Type B pancreatic cell (in vitro differentiated cells): ENCODE measurements around the gene PCDHA11. TPM values are rescaled to one million over a fixed set of nuclear protein-coding genes. Genes with fewer than 3 reads are reported as not detected.
A peak's percentile ranks its signal among the peaks of the same experiment; 100 is the strongest.

ENCODE experiments used
- DNase-seq: peaks from one replicate; pipeline ENCODE4 v3.0.0; 2021; ENCODE audit warnings: mixed read lengths; ENCODE audit not compliant: unreplicated experiment; ENCODE audit errors: extremely low spot score
- H3K27ac Mint-ChIP-seq: 2 replicates; pipeline ENCODE4 v1.8.0; 2021; ENCODE audit warnings: mild to moderate bottlenecking, mixed read lengths
- H3K27me3 Mint-ChIP-seq: 2 replicates; pipeline ENCODE4 v1.8.0; 2021; ENCODE audit warnings: mixed read lengths
- H3K36me3 Mint-ChIP-seq: 2 replicates; pipeline ENCODE4 v1.8.0; 2021; ENCODE audit warnings: mixed read lengths
- H3K4me1 Mint-ChIP-seq: one replicate; pipeline ENCODE4 v1.8.0; 2021; ENCODE audit warnings: mixed read lengths; ENCODE audit not compliant: unreplicated experiment
- H3K4me3 Mint-ChIP-seq: 2 replicates; pipeline ENCODE4 v1.8.0; 2021; ENCODE audit warnings: mild to moderate bottlenecking, mixed read lengths
- H3K9me3 Mint-ChIP-seq: 2 replicates; pipeline ENCODE4 v1.8.0; 2021; ENCODE audit warnings: mixed read lengths
- total RNA-seq: library from RNA; stranded (reverse); gene quantifications from 2 replicates; pipeline ENCODE4 v1.2.1, GENCODE V29; 2021; ENCODE audit warnings: low replicate concordance
- TF ChIP-seq, protein P1 (sequence below): fragments of 200-600 bp; sonication (generic); conservative IDR thresholded peaks from 2 replicates; pipeline ENCODE4 v1.5.0; 2021; ENCODE audit warnings: antibody characterized with exemption, mild to moderate bottlenecking

PCDHA11 gene
- total RNA-seq, 1 donor from 2014 or later: 5.2 TPM

GRCh38 chr5:140857177-140857986 is 11.4 kb upstream of the PCDHA11 start:
- peaks cover 35% of the 10 kb centered on the region for H3K36me3 Mint-ChIP-seq
- peaks cover 19% of the 10 kb centered on the region for H3K9me3 Mint-ChIP-seq
- TF ChIP-seq, protein P1, sequence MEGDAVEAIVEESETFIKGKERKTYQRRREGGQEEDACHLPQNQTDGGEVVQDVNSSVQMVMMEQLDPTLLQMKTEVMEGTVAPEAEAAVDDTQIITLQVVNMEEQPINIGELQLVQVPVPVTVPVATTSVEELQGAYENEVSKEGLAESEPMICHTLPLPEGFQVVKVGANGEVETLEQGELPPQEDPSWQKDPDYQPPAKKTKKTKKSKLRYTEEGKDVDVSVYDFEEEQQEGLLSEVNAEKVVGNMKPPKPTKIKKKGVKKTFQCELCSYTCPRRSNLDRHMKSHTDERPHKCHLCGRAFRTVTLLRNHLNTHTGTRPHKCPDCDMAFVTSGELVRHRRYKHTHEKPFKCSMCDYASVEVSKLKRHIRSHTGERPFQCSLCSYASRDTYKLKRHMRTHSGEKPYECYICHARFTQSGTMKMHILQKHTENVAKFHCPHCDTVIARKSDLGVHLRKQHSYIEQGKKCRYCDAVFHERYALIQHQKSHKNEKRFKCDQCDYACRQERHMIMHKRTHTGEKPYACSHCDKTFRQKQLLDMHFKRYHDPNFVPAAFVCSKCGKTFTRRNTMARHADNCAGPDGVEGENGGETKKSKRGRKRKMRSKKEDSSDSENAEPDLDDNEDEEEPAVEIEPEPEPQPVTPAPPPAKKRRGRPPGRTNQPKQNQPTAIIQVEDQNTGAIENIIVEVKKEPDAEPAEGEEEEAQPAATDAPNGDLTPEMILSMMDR: no peak
- peak overlapping the region; percentile 87 for H3K4me3 Mint-ChIP-seq
- no peaks in the 10 kb centered on the region for H3K27me3 Mint-ChIP-seq
- no peak overlapping the region for H3K27ac Mint-ChIP-seq
- no peak for DNase-seq
- no peaks in the 10 kb centered on the region for H3K4me1 Mint-ChIP-seq

DNA sequence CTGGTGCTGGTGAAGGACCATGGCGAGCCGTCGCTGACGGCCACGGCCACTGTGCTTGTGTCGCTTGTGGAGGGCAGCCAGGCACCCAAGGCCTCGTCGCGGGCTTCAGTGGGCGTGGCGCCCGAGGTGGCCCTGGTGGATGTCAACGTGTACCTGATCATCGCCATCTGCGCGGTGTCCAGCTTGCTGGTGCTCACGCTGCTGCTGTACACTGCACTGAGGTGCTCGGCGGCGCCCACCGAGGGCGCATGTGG is 10.8 kb upstream of the PCDHA11 start:
- TF ChIP-seq, protein P1: no peak
- no peak for DNase-seq
- Mint-ChIP-seq H3K4me3 (no peak overlapping the region), H3K9me3 (peaks cover 19% of the 10 kb centered on the region), H3K27me3 (no peaks in the 10 kb centered on the region), H3K4me1 (no peaks in the 10 kb centered on the region), H3K36me3 (peaks cover 35% of the 10 kb centered on the region), H3K27ac (no peak overlapping the region)

DNA sequence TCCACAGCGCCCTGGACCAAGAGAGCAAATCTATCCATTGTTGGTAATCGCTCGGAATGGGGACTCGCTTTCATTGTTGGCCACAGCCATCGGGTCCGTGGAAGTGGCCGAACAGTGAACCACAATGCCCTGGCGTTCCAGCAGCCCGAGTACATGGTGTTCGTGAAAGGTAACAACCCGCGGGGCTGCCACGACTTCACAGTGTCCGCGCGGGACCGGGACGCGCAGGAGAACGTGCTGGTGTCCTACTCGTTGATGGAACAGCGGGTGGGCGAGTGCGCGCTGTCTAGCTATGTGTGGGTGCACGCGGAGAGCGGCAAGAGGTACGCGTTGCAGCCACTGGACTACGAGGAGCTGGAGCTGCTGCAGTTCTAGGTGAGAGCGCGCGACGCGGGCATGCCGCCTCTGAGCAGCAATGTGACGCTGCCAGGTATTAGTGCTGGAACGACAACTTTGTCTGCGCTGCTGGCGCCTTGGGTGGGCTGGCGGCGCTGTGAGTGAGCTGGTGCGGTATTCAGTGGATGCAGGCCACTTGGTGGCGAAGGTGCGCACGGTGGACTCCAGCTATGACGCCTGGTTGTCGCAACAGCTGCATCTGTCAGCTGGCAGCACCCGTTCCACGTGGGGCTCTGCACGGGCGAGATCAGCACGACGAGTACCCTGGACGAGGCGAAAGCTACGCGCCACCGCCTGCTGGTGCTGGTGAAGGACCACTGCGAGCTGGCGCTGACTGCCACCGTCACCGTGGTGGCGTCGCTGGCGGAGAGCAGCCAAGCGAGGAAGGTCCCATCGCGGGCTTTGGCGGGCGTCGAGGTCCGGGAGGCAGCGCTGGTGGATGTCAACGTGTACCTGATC is 6.1 kb upstream of the PCDHA11 start:
- Mint-ChIP-seq H3K36me3 (peaks cover 30% of the 10 kb centered on the region), H3K4me1 (no peaks in the 10 kb centered on the region), H3K27me3 (no peaks in the 10 kb centered on the region), H3K4me3 (no peak overlapping the region), H3K27ac (no peak overlapping the region), H3K9me3 (peaks cover 10% of the 10 kb centered on the region)
- TF ChIP-seq, protein P1: no peak
- DNase-seq: no peak

- H3K27me3 Mint-ChIP-seq: no peaks in the 10 kb centered on the region
- H3K4me1 Mint-ChIP-seq: no peaks in the 10 kb centered on the region
- H3K36me3 Mint-ChIP-seq: peaks cover 31% of the 10 kb centered on the region
- H3K9me3 Mint-ChIP-seq: peaks cover 9% of the 10 kb centered on the region
- H3K27ac Mint-ChIP-seq: peak overlapping the region; percentile 74
- TF ChIP-seq, protein P1: no peak
- DNase-seq: no peak
- peak overlapping the region; percentile 87 for H3K4me3 Mint-ChIP-seq
Observed at GRCh38 chr5:140869555-140869886, 764 bp downstream of the PCDHA11 start.

DNA sequence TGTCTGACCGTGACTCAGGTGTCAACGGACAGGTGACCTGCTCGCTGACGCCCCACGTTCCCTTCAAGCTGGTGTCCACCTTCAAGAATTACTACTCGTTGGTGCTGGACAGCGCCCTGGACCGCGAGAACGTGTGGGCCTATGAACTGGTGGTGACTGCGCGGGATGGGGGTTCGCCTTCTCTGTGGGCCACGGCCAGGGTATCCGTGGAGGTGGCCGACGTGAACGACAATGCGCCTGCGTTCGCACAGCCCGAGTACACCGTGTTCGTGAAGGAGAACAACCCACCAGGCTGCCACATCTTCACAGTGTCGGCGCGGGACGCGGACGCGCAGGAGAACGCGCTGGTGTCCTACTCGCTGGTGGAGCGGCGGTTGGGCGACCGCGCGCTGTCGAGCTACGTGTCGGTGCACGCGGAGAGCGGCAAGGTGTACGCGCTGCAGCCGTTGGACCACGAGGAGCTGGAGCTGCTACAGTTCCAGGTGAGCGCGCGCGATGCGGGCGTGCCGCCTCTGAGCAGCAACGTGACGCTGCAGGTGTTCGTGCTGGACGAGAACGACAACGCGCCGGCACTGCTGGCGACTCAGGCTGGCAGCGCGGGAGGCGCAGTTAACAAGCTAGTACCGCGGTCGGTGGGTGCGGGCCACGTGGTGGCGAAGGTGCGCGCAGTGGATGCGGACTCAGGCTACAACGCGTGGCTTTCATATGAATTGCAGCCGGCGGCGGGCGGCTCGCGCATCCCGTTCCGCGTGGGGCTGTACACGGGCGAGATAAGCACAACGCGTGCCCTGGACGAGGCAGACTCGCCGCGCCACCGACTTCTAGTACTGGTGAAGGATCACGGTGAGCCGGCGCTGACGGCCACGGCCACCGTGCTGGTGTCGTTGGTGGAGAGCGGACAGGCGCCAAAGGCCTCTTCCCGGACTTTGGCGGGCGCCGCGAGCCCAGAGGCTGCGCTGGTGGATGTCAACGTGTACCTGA is 1.8 kb downstream of the PCDHA11 start:
- no peak overlapping the region for H3K27ac Mint-ChIP-seq
- peaks cover 35% of the 10 kb centered on the region for H3K36me3 Mint-ChIP-seq
- TF ChIP-seq, protein P1: no peak
- no peak for DNase-seq
- H3K9me3 Mint-ChIP-seq: peaks cover 9% of the 10 kb centered on the region
- H3K4me3 Mint-ChIP-seq: no peak overlapping the region
- H3K27me3 Mint-ChIP-seq: no peaks in the 10 kb centered on the region
- H3K4me1 Mint-ChIP-seq: no peaks in the 10 kb centered on the region
